ENCODE data around the gene LRP1.

LRP1 gene

GRCh38 chr12:57146092-57146491 lies 17.8 kb downstream of the LRP1 start:
- H3K27ac ChIP-seq, result peak overlapping the region; percentile 98
- TF ChIP-seq CTCF (conservative IDR thresholded peaks at IDR 0.05; ENCODE audit: low read depth), result no peak
- ChIA-PET POLR2A (ENCODE audit: low non-redundant PET) (no interaction called here), CTCF (interaction anchor here (0.8 kb wide), 2 partner anchors 22 to 68 kb away, joined by 3 to 4 read pairs; no protein-coding TSS in a partner anchor)
- DNase-seq (ENCODE audit: low spot score), result no peak

- POLR2A ChIA-PET (ENCODE audit: low non-redundant PET), result interaction anchor here (0.6 kb wide), 1 partner anchor 61 kb away, joined by 3 read pairs; no protein-coding TSS in a partner anchor
- H3K27ac ChIP-seq, result peak within 1 kb of the TSS; percentile 98
- no peak for TF ChIP-seq CTCF (conservative IDR thresholded peaks at IDR 0.05; ENCODE audit: low read depth)
- no peak for DNase-seq (ENCODE audit: low spot score)
- CTCF ChIA-PET, result interaction anchor here (0.5 to 1.2 kb wide), 3 partner anchors 18 to 28 kb away, joined by 3 to 6 read pairs (median 4); no protein-coding TSS in a partner anchor
Measured at GRCh38 chr12:57146961-57147944, 19.0 kb downstream of the LRP1 start, which contains the start of gene LRP1-AS. LRP1-AS (minus strand) TSS chr12:57147619.

GRCh38 chr12:57148469-57149244 lies 20.4 kb downstream of the LRP1 start:
- ChIA-PET CTCF (interaction anchor here (0.6 to 1.2 kb wide), 2 partner anchors 27 to 35 kb away, joined by 3 to 6 read pairs; no protein-coding TSS in a partner anchor), POLR2A (ENCODE audit: low non-redundant PET) (no interaction called here)
- no peak for DNase-seq (ENCODE audit: low spot score)
- no peak for TF ChIP-seq CTCF (conservative IDR thresholded peaks at IDR 0.05; ENCODE audit: low read depth)
- H3K27ac ChIP-seq, result peak overlapping the region; percentile 98

- no peak for TF ChIP-seq CTCF (conservative IDR thresholded peaks at IDR 0.05; ENCODE audit: low read depth)
- POLR2A ChIA-PET (ENCODE audit: low non-redundant PET), result interaction anchor here (0.6 kb wide), 1 partner anchor 960 kb away, joined by 3 read pairs; no protein-coding TSS in a partner anchor
- CTCF ChIA-PET, result interaction anchor here (1.1 kb wide), 1 partner anchor 94 kb away, joined by 3 read pairs; no protein-coding TSS in a partner anchor
- peak overlapping the region; percentile 98 for H3K27ac ChIP-seq
- DNase-seq (ENCODE audit: low spot score), result no peak
Measured at GRCh38 chr12:57149245-57149900, 21.1 kb downstream of the LRP1 start.

- POLR2A ChIA-PET (ENCODE audit: low non-redundant PET), result no interaction called here
- H3K27ac ChIP-seq, result peak overlapping the region; percentile 98
- no peak for DNase-seq (ENCODE audit: low spot score)
- no peak for TF ChIP-seq CTCF (conservative IDR thresholded peaks at IDR 0.05; ENCODE audit: low read depth)
- CTCF ChIA-PET, result interaction anchor here (1.1 kb wide), 1 partner anchor 93 kb away, joined by 3 read pairs; no protein-coding TSS in a partner anchor
Measured at GRCh38 chr12:57150400-57151000, 22.2 kb downstream of the LRP1 start.

Measured in RWPE1 (cell line).